Vagina (tissue), 2 donors: ENCODE results near the gene IL16. TPM values are rescaled to one million over a fixed set of nuclear protein-coding genes. Genes with fewer than 3 reads are reported as not detected.

Experiments
- DNase-seq, 2 donors: peaks; one replicate each; pipeline ENCODE4 v3.0.0-alpha.2; 2017; ENCODE audit errors: extremely low spot score in 2 of 2
- H3K27ac ChIP-seq: fragments of 200-600 bp; sonication (generic); one replicate; pipeline ENCODE4 v1.5.1; 2019
- H3K27me3 ChIP-seq: fragments of 200-600 bp; sonication (generic); one replicate; pipeline ENCODE4 v1.5.1; 2019
- H3K36me3 ChIP-seq, 2 donors: fragments of 200-600 bp; sonication (generic); one replicate each; pipeline ENCODE4 v1.5.1; 2017 to 2019
- H3K4me1 ChIP-seq: fragments of 200-600 bp; sonication (generic); one replicate; pipeline ENCODE4 v1.5.1; 2019
- H3K4me3 ChIP-seq, 2 donors: fragments of 200-600 bp; sonication (generic); 1 replicate in 1 of 2; 2 replicates in 1 of 2; pipeline ENCODE4 v1.5.1; 2016 to 2019
- H3K9me3 ChIP-seq: fragments of 200-600 bp; sonication (generic); one replicate; pipeline ENCODE4 v1.5.1; 2019
- CTCF ChIP-seq, 3 experiments: fragments of 450-650 bp in 2 of 3; fragments of 200-600 bp in 1 of 3; sonication (generic) in 1 of 3; IDR thresholded peaks; one replicate each; pipeline ENCODE4 v1.5.1; 2017 to 2019; ENCODE audit warnings: antibody characterized with exemption in 3 of 3, mild to moderate bottlenecking in 2 of 3, moderate library complexity in 2 of 3
- POLR2A ChIP-seq, 2 donors: fragments of 450-650 bp; IDR thresholded peaks; one replicate each; pipeline ENCODE4 v1.6.1; 2017; ENCODE audit warnings: antibody characterized with exemption in 2 of 2, mild to moderate bottlenecking in 2 of 2, moderate library complexity in 2 of 2
- POLR2AphosphoS5 ChIP-seq, 2 donors: sonication (generic); formaldehyde crosslinking; IDR thresholded peaks; one replicate each; pipeline ENCODE4 v1.9.0; 2017; ENCODE audit warnings: antibody characterized with exemption in 2 of 2, mild to moderate bottlenecking in 2 of 2, low read depth in 1 of 2; ENCODE audit not compliant: insufficient read depth in 1 of 2
- intact Hi-C: fragments of 100-400 bp; cut with DNase I; formaldehyde crosslinking; loops from one replicate; pipeline ENCODE4 v1.15.1; 2023
- total RNA-seq: library from RNA; depleted of rRNA; stranded (reverse); fragments of >200 nt; gene quantifications from one replicate; pipeline ENCODE4 v1.2.3, GENCODE V29; 2016

The IL16 gene
- total RNA-seq, 1 donor from 2014 or later, result 19.9 TPM

DNA sequence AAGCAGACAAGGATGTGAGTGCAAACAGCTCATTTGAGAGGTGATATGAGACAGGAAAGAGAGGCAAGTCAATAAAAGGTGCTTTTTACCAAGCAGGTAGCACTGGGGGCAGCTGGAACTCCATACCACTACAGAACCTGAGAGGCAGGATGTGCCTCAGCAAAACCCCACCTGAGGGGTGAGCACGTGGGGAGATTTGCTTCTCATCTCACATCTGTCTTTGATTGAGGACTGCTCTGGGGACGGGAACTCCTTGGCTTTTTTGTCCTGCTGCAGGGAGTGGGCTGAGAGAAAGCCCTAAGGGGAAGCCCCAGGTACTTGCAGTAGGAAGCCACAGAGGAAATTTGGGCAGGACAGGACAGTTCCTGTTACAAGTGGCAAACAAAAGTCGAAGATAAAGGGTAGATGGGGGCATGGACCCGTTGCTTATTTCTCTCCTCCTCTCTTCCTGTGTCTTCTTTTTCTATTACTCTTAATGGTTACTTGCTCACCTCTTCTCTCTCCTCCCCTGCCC is 35.5 kb upstream of the IL16 start:
- no peak overlapping the region for H3K4me3 ChIP-seq
- no peaks in the 10 kb centered on the region for H3K27me3 ChIP-seq
- no peaks in the 10 kb centered on the region for H3K36me3 ChIP-seq
- intact Hi-C loops, result loop anchor here (5.0 kb wide), 1 partner anchor 106 kb away; no protein-coding TSS in a partner anchor
- H3K9me3 ChIP-seq, result no peaks in the 10 kb centered on the region
- no peak for TF ChIP-seq CTCF (IDR thresholded peaks at IDR 0.05)
- no peak for TF ChIP-seq POLR2A (IDR thresholded peaks at IDR 0.05)
- TF ChIP-seq POLR2AphosphoS5 (IDR thresholded peaks at IDR 0.05; ENCODE audit: insufficient read depth in 1 of 2, low read depth in 1 of 2), result no peak
- DNase-seq, result no peak
- H3K4me1 ChIP-seq, result peaks cover 32% of the 10 kb centered on the region
- peak overlapping the region; percentile 24 for H3K27ac ChIP-seq

GRCh38 chr15:81161851-81162250 is 34.8 kb upstream of the IL16 start:
- TF ChIP-seq POLR2AphosphoS5 (IDR thresholded peaks at IDR 0.05; ENCODE audit: insufficient read depth in 1 of 2, low read depth in 1 of 2), result no peak
- TF ChIP-seq CTCF (IDR thresholded peaks at IDR 0.05), result no peak
- no peak for TF ChIP-seq POLR2A (IDR thresholded peaks at IDR 0.05)
- peaks cover 31% of the 10 kb centered on the region for H3K4me1 ChIP-seq
- no peaks in the 10 kb centered on the region for H3K9me3 ChIP-seq
- H3K4me3 ChIP-seq, result no peak overlapping the region
- intact Hi-C loops, result loop anchor here (5.0 kb wide), 1 partner anchor 105 kb away; no protein-coding TSS in a partner anchor
- no peak overlapping the region for H3K27ac ChIP-seq
- no peaks in the 10 kb centered on the region for H3K36me3 ChIP-seq
- no peak for DNase-seq
- H3K27me3 ChIP-seq, result no peaks in the 10 kb centered on the region

DNA sequence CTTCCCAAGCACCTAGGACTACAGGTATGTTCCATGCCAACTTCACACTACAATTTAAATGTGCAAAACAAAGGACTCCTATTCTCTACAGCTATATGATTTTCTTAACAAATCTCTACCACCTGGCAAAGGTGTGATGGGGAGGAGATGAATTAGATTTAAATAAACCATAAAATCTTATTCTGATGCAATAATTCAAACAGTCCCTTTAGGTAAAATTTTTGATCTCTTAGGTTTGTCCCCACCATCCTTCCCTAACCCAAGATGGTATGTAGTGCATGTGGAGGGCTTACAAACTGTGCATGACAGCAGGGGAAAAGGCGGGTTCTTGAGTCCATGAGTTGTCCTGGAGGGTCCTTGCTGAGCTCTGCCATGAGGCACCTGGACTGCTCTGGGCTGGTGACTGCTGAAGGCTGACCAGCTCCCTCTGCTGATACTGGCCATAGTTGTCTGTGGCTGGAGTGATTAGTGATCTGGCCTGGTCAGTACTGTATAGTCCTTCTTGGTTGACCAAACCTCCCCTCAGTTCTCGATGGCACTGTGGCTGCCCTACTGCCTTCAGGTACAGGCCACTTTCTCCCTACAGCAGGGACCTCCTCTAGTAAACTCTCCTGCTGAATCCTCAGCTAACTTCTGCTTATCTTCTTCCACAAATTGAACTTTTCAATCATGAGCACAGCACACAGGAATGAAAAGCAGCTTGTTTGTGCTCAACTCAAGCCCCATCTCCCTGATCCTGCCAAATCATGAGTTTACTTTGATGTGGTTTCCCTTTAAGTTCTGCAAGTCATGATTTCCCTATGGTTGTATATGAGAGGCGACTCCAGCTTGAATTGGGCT is 32.5 kb upstream of the IL16 start:
- intact Hi-C loops, result loop anchor here (5.0 kb wide), 1 partner anchor 103 kb away; no protein-coding TSS in a partner anchor
- Histone ChIP-seq H3K9me3 (no peaks in the 10 kb centered on the region), H3K27me3 (no peaks in the 10 kb centered on the region), H3K4me1 (peaks cover 38% of the 10 kb centered on the region), H3K36me3 (no peaks in the 10 kb centered on the region), H3K4me3 (no peak overlapping the region), H3K27ac (no peak overlapping the region)
- DNase-seq, result no peak
- TF ChIP-seq CTCF (IDR thresholded peaks at IDR 0.05) (no peak), POLR2AphosphoS5 (IDR thresholded peaks at IDR 0.05; ENCODE audit: insufficient read depth in 1 of 2, low read depth in 1 of 2) (no peak), POLR2A (IDR thresholded peaks at IDR 0.05) (no peak)

DNA sequence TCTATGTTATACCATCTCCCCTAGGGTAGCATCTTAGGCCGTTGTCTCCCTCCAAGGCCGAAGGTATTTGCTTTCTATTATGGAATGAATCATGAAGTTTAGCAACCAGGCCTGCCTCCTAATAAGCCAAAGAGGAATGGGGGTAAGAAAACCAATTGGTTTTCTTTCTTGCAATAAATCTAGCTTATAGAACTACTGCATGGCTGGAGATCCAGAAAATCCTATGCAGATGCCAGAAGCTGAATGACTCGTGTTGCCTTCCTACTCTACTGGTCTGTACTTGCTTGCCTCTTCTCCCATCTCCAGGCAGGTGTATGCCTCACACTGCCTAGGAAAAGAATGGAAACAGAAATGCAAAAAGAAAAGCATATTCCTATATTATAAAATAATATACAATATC is 31.1 kb upstream of the IL16 start:
- no peaks in the 10 kb centered on the region for H3K9me3 ChIP-seq
- no peaks in the 10 kb centered on the region for H3K36me3 ChIP-seq
- H3K27ac ChIP-seq, result no peak overlapping the region
- intact Hi-C loops, result no loop called here
- TF ChIP-seq CTCF (IDR thresholded peaks at IDR 0.05) (no peak), POLR2AphosphoS5 (IDR thresholded peaks at IDR 0.05; ENCODE audit: insufficient read depth in 1 of 2, low read depth in 1 of 2) (no peak), POLR2A (IDR thresholded peaks at IDR 0.05) (no peak)
- no peak overlapping the region for H3K4me3 ChIP-seq
- H3K4me1 ChIP-seq, result peaks cover 31% of the 10 kb centered on the region
- no peak for DNase-seq
- no peaks in the 10 kb centered on the region for H3K27me3 ChIP-seq
